Neural progenitor cell (in vitro differentiated cells): Measurements from ENCODE around the gene TTC27.

ENCODE experiments used
- CTCF ChIP-seq: fragments of 200-600 bp; sonication (generic); IDR thresholded peaks from 2 replicates; pipeline ENCODE4 v1.5.1; 2017; ENCODE audit warnings: antibody characterized with exemption, mild to moderate bottlenecking
- EZH2 ChIP-seq: fragments of 200-600 bp; sonication (generic); IDR thresholded peaks from 2 replicates; pipeline ENCODE4 v1.6.1; 2017; ENCODE audit warnings: antibody characterized with exemption, mild to moderate bottlenecking, moderate library complexity

- no peak for TF ChIP-seq CTCF
- TF ChIP-seq EZH2, result no peak
Measured at GRCh38 chr2:32820701-32821100, 192.9 kb downstream of the TTC27 start.
